ENCODE measurements around the gene HSPBP1. TPM values are rescaled to one million over a fixed set of nuclear protein-coding genes. Genes with fewer than 3 reads are reported as not detected.

Gene HSPBP1
- total RNA-seq, 1 donor from 2014 or later, result 15.0 TPM

DNA sequence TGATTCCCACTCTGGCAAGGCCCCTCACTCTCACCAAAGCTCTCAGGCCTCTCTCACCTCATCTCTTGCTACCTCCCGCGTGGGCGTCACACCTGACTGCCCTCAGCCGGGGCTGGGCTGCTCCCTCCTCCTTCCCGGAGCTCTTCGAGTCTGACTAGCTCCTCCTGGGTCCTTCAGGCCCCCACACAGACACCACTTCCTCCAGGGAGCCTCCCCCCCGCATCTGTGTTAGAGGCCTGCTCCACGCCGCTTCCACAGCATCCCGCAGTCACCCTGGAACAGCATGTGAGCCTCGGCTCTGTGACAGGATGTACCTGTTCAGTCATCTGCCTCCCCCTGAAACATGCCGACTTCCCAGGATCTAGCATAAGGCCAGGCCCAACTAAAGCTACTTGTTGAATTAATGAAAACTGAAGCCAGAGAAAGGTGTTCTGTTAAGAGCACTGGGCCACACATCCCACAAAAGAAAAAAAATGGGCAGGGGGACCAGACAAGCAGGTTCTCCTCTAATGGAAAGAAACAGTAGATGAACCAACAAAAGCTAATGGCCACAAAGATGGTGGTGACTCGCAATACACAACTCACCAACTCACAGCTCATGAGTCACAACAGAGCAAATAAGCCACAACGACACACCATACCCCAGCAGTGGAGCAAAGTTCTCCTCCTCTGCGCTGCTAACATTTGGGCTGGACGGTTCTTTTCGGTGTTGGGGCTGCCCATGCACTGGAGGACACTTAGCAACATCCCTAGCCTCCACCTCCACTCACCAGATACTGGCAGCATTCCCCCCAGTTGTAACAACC is 24.1 kb downstream of the HSPBP1 start:
- TF ChIP-seq EZH2phosphoT487 (IDR thresholded peaks at IDR 0.05) (no peak), EZH2 (IDR thresholded peaks at IDR 0.05) (no peak)
- TF ChIP-seq, protein P1, sequence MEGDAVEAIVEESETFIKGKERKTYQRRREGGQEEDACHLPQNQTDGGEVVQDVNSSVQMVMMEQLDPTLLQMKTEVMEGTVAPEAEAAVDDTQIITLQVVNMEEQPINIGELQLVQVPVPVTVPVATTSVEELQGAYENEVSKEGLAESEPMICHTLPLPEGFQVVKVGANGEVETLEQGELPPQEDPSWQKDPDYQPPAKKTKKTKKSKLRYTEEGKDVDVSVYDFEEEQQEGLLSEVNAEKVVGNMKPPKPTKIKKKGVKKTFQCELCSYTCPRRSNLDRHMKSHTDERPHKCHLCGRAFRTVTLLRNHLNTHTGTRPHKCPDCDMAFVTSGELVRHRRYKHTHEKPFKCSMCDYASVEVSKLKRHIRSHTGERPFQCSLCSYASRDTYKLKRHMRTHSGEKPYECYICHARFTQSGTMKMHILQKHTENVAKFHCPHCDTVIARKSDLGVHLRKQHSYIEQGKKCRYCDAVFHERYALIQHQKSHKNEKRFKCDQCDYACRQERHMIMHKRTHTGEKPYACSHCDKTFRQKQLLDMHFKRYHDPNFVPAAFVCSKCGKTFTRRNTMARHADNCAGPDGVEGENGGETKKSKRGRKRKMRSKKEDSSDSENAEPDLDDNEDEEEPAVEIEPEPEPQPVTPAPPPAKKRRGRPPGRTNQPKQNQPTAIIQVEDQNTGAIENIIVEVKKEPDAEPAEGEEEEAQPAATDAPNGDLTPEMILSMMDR (IDR thresholded peaks at IDR 0.05), result no peak
- Histone ChIP-seq H3K27me3 (no peaks in the 10 kb centered on the region), H3K4me3 (no peak overlapping the region), H3F3A (ENCODE audit: low read depth) (peaks cover 19% of the 10 kb centered on the region), H3K27ac (no peak overlapping the region), H3K4me1 (peaks cover 20% of the 10 kb centered on the region), H3K9me3 (ENCODE audit: low read depth) (no peaks in the 10 kb centered on the region), H3K36me3 (no peaks in the 10 kb centered on the region), H4K20me1 (ENCODE audit: low read depth) (peaks cover 74% of the 10 kb centered on the region), H3K9ac (no peak overlapping the region), H2AFZ (replicated peaks) (no peak overlapping the region), H3K4me2 (no peak overlapping the region), H3K79me2 (ENCODE audit: low read depth) (peaks cover 79% of the 10 kb centered on the region)
- Mint-ChIP-seq H3K9me3 (no peaks in the 10 kb centered on the region), H3K4me3 (peak overlapping the region; percentile 99), H3K27ac (no peak overlapping the region), H3K27me3 (ENCODE audit: insufficient read depth, low read depth) (peaks cover 2% of the 10 kb centered on the region), H3K4me1 (peaks cover 48% of the 10 kb centered on the region), H3K36me3 (no peaks in the 10 kb centered on the region)
- DNase-seq (ENCODE audit: low spot score), result no peak

DNA sequence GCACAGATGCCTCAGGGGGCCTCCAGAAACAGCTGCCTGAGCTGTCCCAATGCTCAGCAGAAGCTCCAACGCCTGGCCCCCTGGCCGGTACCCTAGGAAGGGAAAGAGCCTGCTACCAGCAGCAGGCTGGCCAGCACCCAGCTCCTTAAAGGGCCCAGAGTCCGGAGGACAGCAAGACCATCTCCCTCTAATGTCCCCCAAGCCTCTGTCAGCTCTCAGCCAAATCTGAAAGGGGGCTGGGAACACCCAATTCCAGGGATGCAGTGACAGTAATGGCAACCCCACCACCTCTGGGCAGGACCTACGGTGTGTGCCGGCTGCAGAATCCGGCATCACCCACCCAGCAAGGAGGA is 25.3 kb downstream of the HSPBP1 start:
- TF ChIP-seq, protein P1 (IDR thresholded peaks at IDR 0.05), result no peak
- no peak for TF ChIP-seq EZH2 (IDR thresholded peaks at IDR 0.05)
- TF ChIP-seq EZH2phosphoT487 (IDR thresholded peaks at IDR 0.05), result no peak
- H3K4me3 ChIP-seq, result no peak overlapping the region
- peaks cover 91% of the 10 kb centered on the region for H3K79me2 ChIP-seq (ENCODE audit: low read depth)
- peaks cover 86% of the 10 kb centered on the region for H4K20me1 ChIP-seq (ENCODE audit: low read depth)
- no peak overlapping the region for H3K27ac Mint-ChIP-seq
- DNase-seq (ENCODE audit: low spot score), result no peak
- H3K4me1 ChIP-seq, result peaks cover 13% of the 10 kb centered on the region
- H3K36me3 Mint-ChIP-seq, result no peaks in the 10 kb centered on the region
- H3K4me1 Mint-ChIP-seq, result peaks cover 41% of the 10 kb centered on the region
- no peaks in the 10 kb centered on the region for H3K27me3 ChIP-seq
- H3K27ac ChIP-seq, result no peak overlapping the region
- H3K27me3 Mint-ChIP-seq (ENCODE audit: insufficient read depth, low read depth), result no peaks in the 10 kb centered on the region
- H3K4me3 Mint-ChIP-seq, result peak overlapping the region; percentile 57
- no peak overlapping the region for H2AFZ ChIP-seq (replicated peaks)
- no peak overlapping the region for H3K4me2 ChIP-seq
- H3F3A ChIP-seq (ENCODE audit: low read depth), result peaks cover 7% of the 10 kb centered on the region
- no peaks in the 10 kb centered on the region for H3K9me3 Mint-ChIP-seq
- H3K9me3 ChIP-seq (ENCODE audit: low read depth), result no peaks in the 10 kb centered on the region
- no peaks in the 10 kb centered on the region for H3K36me3 ChIP-seq
- H3K9ac ChIP-seq, result no peak overlapping the region

DNA sequence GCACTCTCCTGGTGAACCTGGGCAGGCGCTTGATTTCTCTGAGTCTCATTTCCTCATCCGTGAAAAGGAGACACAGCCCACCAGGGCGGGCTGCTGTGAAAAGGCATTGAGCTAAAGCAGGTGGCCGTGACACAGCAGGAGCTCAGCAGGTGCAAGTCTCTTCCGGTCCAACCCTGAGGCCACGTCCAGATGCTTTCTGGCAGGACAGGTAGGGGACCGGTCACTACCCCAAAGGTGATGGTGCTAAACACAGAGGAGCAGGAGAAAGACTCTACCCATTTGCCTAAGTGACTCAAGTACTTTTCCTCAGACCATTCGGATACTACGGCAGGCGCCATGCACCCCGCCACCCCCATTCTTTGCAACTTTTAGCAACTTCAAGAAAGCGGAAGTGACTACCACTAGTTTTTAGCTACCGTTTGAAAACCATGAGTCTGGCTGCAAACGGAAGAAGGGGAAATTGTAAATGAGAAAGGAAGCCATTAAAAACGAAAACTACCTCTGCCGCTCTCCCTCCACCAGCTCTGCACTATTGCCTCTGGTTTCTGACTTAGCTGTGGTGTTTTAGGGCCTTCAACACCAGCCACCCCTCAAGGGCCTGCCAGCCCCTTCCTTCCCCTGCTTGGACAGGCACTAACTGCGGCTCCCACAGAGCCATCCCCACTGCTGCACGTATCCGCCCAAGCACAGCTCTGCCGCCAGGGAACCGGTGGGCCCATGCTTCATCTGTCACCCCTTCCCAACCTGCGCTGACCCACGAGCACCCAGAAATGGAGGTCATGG is 25.9 kb downstream of the HSPBP1 start:
- no peaks in the 10 kb centered on the region for H3K9me3 ChIP-seq (ENCODE audit: low read depth)
- H3F3A ChIP-seq (ENCODE audit: low read depth), result peaks cover 2% of the 10 kb centered on the region
- H3K4me3 Mint-ChIP-seq, result peak overlapping the region; percentile 57
- H3K27ac Mint-ChIP-seq, result peak overlapping the region; percentile 42
- H3K36me3 Mint-ChIP-seq, result no peaks in the 10 kb centered on the region
- H3K79me2 ChIP-seq (ENCODE audit: low read depth), result peaks cover 97% of the 10 kb centered on the region
- H3K27ac ChIP-seq, result no peak overlapping the region
- H2AFZ ChIP-seq (replicated peaks), result no peak overlapping the region
- TF ChIP-seq EZH2 (IDR thresholded peaks at IDR 0.05), result no peak
- H3K4me1 Mint-ChIP-seq, result peaks cover 38% of the 10 kb centered on the region
- H3K9ac ChIP-seq, result no peak overlapping the region
- peaks cover 92% of the 10 kb centered on the region for H4K20me1 ChIP-seq (ENCODE audit: low read depth)
- no peak overlapping the region for H3K4me2 ChIP-seq
- peaks cover 12% of the 10 kb centered on the region for H3K4me1 ChIP-seq
- H3K9me3 Mint-ChIP-seq, result no peaks in the 10 kb centered on the region
- H3K27me3 Mint-ChIP-seq (ENCODE audit: insufficient read depth, low read depth), result no peaks in the 10 kb centered on the region
- H3K27me3 ChIP-seq, result no peaks in the 10 kb centered on the region
- no peak overlapping the region for H3K4me3 ChIP-seq
- no peaks in the 10 kb centered on the region for H3K36me3 ChIP-seq
- DNase-seq (ENCODE audit: low spot score), result no peak

Measured in neural progenitor cell (in vitro differentiated cells).